Measurements from ENCODE around the gene SLC30A10. TPM values are rescaled to one million over a fixed set of nuclear protein-coding genes. Genes with fewer than 3 reads are reported as not detected.

Gene SLC30A10
- total and polyA plus RNA-seq, 2 donors from 2014 or later, result not detected

DNA sequence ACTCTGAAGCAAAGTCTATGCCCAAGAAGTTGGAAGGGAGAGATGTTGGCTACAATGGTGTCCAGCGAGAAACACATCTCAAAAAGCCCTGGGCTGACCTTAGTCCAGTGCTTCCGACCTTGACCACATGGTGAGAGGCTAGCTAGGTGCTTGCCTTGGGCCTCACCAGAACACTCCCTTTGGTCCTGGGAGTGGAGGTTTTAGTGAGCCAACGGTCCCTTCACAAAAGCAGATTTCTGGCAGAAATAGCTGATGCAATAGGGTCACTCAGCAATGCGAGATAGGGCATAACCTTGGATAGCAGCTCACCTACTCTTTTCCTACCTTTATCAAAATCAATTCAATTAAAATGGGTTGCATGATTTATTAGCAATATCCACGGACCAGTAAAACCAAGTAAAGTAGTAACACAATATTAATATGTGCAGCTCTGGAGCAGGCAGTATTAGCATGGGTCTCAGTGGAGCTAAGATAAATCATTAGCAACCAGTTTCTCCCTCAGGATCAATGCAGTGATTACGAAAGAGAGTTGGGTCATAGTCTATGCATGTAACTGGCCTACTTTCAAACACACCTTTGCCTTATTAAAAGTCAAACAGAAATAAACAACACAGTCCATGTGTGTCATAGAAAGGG lies 1.9 kb downstream of the SLC30A10 start:
- intact Hi-C loops (cut with DNase I), result no loop called here
- Histone ChIP-seq H3K36me3 (ENCODE audit: control insufficient read depth in 2 of 3, insufficient read depth in 3 of 3, low read length in 3 of 3) (no peaks in the 10 kb centered on the region), H3K4me3 (ENCODE audit: low read length in 3 of 3) (no peak overlapping the region), H3K4me1 (ENCODE audit: control insufficient read depth in 2 of 3, insufficient read depth in 2 of 3, low read depth in 1 of 3, low read length in 3 of 3) (peaks cover 0 to 5% (median 0%) of the 10 kb centered on the region in 3 donors), H3K9ac (ENCODE audit: low read length in 3 of 3) (no peak overlapping the region), H3K27me3 (ENCODE audit: control insufficient read depth, insufficient read depth, low read length) (peaks cover 3% of the 10 kb centered on the region), H3K9me3 (ENCODE audit: control insufficient read depth in 2 of 3, insufficient read depth in 1 of 3, low read length in 3 of 3) (no peaks in the 10 kb centered on the region), H3K27ac (ENCODE audit: low read depth in 2 of 2, low read length in 2 of 2) (no peak overlapping the region)
- FAIRE-seq (no peak), DNase-seq (no peak)
- TF ChIP-seq, protein P1, sequence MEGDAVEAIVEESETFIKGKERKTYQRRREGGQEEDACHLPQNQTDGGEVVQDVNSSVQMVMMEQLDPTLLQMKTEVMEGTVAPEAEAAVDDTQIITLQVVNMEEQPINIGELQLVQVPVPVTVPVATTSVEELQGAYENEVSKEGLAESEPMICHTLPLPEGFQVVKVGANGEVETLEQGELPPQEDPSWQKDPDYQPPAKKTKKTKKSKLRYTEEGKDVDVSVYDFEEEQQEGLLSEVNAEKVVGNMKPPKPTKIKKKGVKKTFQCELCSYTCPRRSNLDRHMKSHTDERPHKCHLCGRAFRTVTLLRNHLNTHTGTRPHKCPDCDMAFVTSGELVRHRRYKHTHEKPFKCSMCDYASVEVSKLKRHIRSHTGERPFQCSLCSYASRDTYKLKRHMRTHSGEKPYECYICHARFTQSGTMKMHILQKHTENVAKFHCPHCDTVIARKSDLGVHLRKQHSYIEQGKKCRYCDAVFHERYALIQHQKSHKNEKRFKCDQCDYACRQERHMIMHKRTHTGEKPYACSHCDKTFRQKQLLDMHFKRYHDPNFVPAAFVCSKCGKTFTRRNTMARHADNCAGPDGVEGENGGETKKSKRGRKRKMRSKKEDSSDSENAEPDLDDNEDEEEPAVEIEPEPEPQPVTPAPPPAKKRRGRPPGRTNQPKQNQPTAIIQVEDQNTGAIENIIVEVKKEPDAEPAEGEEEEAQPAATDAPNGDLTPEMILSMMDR (IDR thresholded peaks at IDR 0.05; ENCODE audit: borderline replicate concordance, extremely low read depth, insufficient read depth), result no peak

DNA sequence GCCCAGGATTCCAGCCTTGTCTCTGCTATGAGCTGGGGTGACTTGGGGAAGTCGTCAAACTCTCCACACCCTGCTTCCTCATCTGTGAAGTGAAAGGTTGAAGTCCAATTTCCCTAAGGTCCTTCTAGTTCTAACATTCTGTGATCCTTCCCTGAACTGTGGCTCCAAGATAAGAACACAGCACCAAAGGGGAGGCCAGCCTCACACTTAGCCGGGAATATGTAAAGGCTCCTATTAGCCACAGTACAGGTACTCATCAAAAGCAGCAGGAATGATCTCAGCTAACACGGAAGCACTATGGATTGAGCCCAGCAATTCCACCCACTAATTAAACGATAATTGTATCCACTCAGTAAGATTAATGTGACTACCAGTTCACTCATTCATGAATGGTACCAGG lies 4.0 kb downstream of the SLC30A10 start:
- no peak for FAIRE-seq
- DNase-seq, result no peak
- Histone ChIP-seq H3K9me3 (ENCODE audit: control insufficient read depth in 2 of 3, insufficient read depth in 1 of 3, low read length in 3 of 3) (no peaks in the 10 kb centered on the region), H3K9ac (ENCODE audit: low read length in 3 of 3) (no peak overlapping the region), H3K4me1 (ENCODE audit: control insufficient read depth in 2 of 3, insufficient read depth in 2 of 3, low read depth in 1 of 3, low read length in 3 of 3) (peaks cover 0 to 5% (median 0%) of the 10 kb centered on the region in 3 donors), H3K36me3 (ENCODE audit: control insufficient read depth in 2 of 3, insufficient read depth in 3 of 3, low read length in 3 of 3) (no peaks in the 10 kb centered on the region), H3K4me3 (ENCODE audit: low read length in 3 of 3) (no peak overlapping the region), H3K27ac (ENCODE audit: low read depth in 2 of 2, low read length in 2 of 2) (no peak overlapping the region), H3K27me3 (ENCODE audit: control insufficient read depth, insufficient read depth, low read length) (peaks cover 3% of the 10 kb centered on the region)
- TF ChIP-seq, protein P1 (IDR thresholded peaks at IDR 0.05; ENCODE audit: borderline replicate concordance, extremely low read depth, insufficient read depth), result no peak
- intact Hi-C loops (cut with DNase I), result no loop called here

DNA sequence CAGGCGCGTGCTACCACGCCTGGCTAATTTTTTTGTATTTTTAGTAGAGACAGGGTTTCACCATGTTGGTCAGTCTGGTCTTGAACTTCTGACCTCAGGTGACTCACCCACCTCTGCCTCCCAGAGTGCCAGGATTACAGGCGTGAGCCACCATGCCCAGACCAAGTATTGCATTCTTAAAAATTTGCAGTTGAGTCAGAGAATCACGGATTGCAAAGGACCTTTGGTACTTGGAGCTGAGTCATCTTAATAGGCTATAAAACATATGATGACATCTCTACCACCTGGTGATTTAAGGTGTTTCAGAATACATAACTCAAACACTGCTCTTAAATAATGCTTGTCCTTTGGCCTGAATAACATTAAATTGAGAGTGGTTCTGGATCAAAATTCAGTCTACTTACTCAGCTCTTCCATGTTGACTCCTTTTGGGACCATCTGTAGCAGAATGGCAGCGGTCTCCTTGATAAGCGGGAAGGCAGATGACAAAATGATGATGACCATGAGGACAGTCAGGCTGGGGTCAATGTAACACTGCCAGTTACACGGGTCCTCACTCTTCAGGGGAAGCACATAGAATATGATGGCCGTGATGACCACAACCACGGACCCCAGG lies 10.4 kb downstream of the SLC30A10 start:
- DNase-seq (no peak), FAIRE-seq (no peak)
- no peaks in the 10 kb centered on the region for H3K27me3 ChIP-seq (ENCODE audit: control insufficient read depth, insufficient read depth, low read length)
- H3K9me3 ChIP-seq (ENCODE audit: control insufficient read depth in 2 of 3, insufficient read depth in 1 of 3, low read length in 3 of 3), result no peaks in the 10 kb centered on the region
- H3K4me1 ChIP-seq (ENCODE audit: control insufficient read depth in 2 of 3, insufficient read depth in 2 of 3, low read depth in 1 of 3, low read length in 3 of 3), result no peaks in the 10 kb centered on the region
- no peak overlapping the region for H3K9ac ChIP-seq (ENCODE audit: low read length in 3 of 3)
- no peak overlapping the region for H3K27ac ChIP-seq (ENCODE audit: low read depth in 2 of 2, low read length in 2 of 2)
- intact Hi-C loops (cut with DNase I), result no loop called here
- H3K36me3 ChIP-seq (ENCODE audit: control insufficient read depth in 2 of 3, insufficient read depth in 3 of 3, low read length in 3 of 3), result no peaks in the 10 kb centered on the region
- no peak overlapping the region for H3K4me3 ChIP-seq (ENCODE audit: low read length in 3 of 3)
- TF ChIP-seq, protein P1 (IDR thresholded peaks at IDR 0.05; ENCODE audit: borderline replicate concordance, extremely low read depth, insufficient read depth), result no peak
